ENCODE measurements around the gene SLC6A2.

DNA sequence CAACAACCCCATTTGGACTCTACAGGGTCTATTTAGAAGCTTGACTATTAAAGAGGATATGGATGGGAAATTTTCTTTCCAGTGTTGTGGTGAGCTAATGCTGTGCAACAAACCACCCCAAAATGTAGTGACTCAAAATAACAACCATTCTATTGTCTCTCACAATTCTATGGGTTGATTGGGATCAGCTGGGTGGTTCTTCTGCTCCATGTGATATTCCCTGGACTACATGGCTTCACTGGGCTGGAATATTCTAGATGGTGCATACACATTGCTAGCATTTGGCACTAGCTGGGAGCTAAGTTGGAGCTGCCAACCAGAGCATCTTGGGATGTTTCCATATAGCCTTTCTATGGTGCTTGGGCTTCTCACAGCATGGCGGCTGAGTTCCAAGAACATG is 30.2 kb downstream of the SLC6A2 start:
- TF ChIP-seq CTCF (IDR thresholded peaks at IDR 0.05; ENCODE audit: insufficient read depth, low read length), result no peak
- TF ChIP-seq, protein P1, sequence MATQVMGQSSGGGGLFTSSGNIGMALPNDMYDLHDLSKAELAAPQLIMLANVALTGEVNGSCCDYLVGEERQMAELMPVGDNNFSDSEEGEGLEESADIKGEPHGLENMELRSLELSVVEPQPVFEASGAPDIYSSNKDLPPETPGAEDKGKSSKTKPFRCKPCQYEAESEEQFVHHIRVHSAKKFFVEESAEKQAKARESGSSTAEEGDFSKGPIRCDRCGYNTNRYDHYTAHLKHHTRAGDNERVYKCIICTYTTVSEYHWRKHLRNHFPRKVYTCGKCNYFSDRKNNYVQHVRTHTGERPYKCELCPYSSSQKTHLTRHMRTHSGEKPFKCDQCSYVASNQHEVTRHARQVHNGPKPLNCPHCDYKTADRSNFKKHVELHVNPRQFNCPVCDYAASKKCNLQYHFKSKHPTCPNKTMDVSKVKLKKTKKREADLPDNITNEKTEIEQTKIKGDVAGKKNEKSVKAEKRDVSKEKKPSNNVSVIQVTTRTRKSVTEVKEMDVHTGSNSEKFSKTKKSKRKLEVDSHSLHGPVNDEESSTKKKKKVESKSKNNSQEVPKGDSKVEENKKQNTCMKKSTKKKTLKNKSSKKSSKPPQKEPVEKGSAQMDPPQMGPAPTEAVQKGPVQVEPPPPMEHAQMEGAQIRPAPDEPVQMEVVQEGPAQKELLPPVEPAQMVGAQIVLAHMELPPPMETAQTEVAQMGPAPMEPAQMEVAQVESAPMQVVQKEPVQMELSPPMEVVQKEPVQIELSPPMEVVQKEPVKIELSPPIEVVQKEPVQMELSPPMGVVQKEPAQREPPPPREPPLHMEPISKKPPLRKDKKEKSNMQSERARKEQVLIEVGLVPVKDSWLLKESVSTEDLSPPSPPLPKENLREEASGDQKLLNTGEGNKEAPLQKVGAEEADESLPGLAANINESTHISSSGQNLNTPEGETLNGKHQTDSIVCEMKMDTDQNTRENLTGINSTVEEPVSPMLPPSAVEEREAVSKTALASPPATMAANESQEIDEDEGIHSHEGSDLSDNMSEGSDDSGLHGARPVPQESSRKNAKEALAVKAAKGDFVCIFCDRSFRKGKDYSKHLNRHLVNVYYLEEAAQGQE (IDR thresholded peaks at IDR 0.05; ENCODE audit: insufficient replicate concordance, low read depth), result no peak
- TF ChIP-seq POLR2AphosphoS5 (IDR thresholded peaks at IDR 0.05; ENCODE audit: low read depth), result no peak
